ENCODE results near the gene TENM4. TPM values are rescaled to one million over a fixed set of nuclear protein-coding genes. Genes with fewer than 3 reads are reported as not detected.

TENM4 gene
- total RNA-seq, 2 experiments from 2014 or later, result not detected

DNA sequence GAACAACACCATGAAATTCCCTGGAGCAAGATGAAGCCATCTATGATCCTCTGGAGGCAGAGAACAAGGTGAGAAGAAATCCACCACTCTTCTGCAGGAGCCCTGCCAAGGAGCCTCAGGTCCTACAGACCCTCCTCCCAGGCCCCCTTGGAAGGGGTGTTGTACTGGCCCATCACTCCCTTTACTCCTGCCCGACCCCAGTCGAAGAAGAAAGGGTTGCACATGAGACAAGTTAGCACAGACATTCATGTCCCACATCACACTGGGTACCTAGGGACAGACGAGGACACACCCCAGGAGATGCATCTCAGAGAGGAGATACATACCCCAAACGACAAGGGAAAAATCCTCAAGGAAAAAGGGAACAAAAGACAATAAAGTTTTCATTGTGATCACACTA, 783.4 kb downstream of the TENM4 start:
- H3K4me3 ChIP-seq (ENCODE audit: low read depth, low read length, poor library complexity, severe bottlenecking), result no peak overlapping the region
- H3K4me2 ChIP-seq (ENCODE audit: low read length), result no peak overlapping the region
- no peaks in the 10 kb centered on the region for H3K36me3 ChIP-seq (ENCODE audit: insufficient read depth, low read length)
- TF ChIP-seq EZH2phosphoT487 (IDR thresholded peaks at IDR 0.05; ENCODE audit: borderline replicate concordance, low read depth, low read length) (no peak), CTCF (conservative IDR thresholded peaks at IDR 0.05; ENCODE audit: low read length) (no peak)
- H2AFZ ChIP-seq (ENCODE audit: low read length), result no peak overlapping the region
- DNase-seq (ENCODE audit: low spot score), result no peak
- intact Hi-C loops (cut with micrococcal nuclease; ENCODE audit: unreplicated experiment), result no loop called here
- POLR2A ChIA-PET, result no interaction called here
- CTCF ChIA-PET (ENCODE audit: unreplicated experiment), result interaction anchor here (0.6 kb wide), 1 partner anchor 405 kb away, joined by 3 read pairs; no protein-coding TSS in a partner anchor
- H3K4me1 ChIP-seq (ENCODE audit: insufficient read depth, low read length, poor library complexity, severe bottlenecking), result no peaks in the 10 kb centered on the region
- H4K20me1 ChIP-seq (ENCODE audit: insufficient read depth, low read length), result no peaks in the 10 kb centered on the region
- BruUV-seq (replicated peaks), result no TSS peak
- H3K79me2 ChIP-seq (ENCODE audit: insufficient read depth, low read depth, low read length), result no peaks in the 10 kb centered on the region
- H3K9me3 ChIP-seq (ENCODE audit: low read length), result no peaks in the 10 kb centered on the region
- no peaks in the 10 kb centered on the region for H3K9me2 ChIP-seq (ENCODE audit: insufficient read depth, low read length)
- no peak overlapping the region for H3K27ac ChIP-seq (ENCODE audit: low read depth, low read length, poor library complexity, severe bottlenecking)

- no peaks in the 10 kb centered on the region for H3K9me3 ChIP-seq (ENCODE audit: low read length)
- TF ChIP-seq EZH2phosphoT487 (IDR thresholded peaks at IDR 0.05; ENCODE audit: borderline replicate concordance, low read depth, low read length) (no peak), CTCF (conservative IDR thresholded peaks at IDR 0.05; ENCODE audit: low read length) (no peak)
- no peaks in the 10 kb centered on the region for H3K36me3 ChIP-seq (ENCODE audit: insufficient read depth, low read length)
- H3K79me2 ChIP-seq (ENCODE audit: insufficient read depth, low read depth, low read length), result no peaks in the 10 kb centered on the region
- no peak for DNase-seq (ENCODE audit: low spot score)
- H3K4me1 ChIP-seq (ENCODE audit: insufficient read depth, low read length, poor library complexity, severe bottlenecking), result no peaks in the 10 kb centered on the region
- H3K4me3 ChIP-seq (ENCODE audit: low read depth, low read length, poor library complexity, severe bottlenecking), result no peak overlapping the region
- BruUV-seq (replicated peaks), result no TSS peak
- ChIA-PET POLR2A (no interaction called here), CTCF (ENCODE audit: unreplicated experiment) (interaction anchor here (0.6 kb wide), 1 partner anchor 404 kb away, joined by 3 read pairs; no protein-coding TSS in a partner anchor)
- no peak overlapping the region for H3K4me2 ChIP-seq (ENCODE audit: low read length)
- H2AFZ ChIP-seq (ENCODE audit: low read length), result no peak overlapping the region
- intact Hi-C loops (cut with micrococcal nuclease; ENCODE audit: unreplicated experiment), result no loop called here
- H3K27ac ChIP-seq (ENCODE audit: low read depth, low read length, poor library complexity, severe bottlenecking), result no peak overlapping the region
- no peaks in the 10 kb centered on the region for H3K9me2 ChIP-seq (ENCODE audit: insufficient read depth, low read length)
- H4K20me1 ChIP-seq (ENCODE audit: insufficient read depth, low read length), result no peaks in the 10 kb centered on the region
Observed at GRCh38 chr11:78656984-78657383, 783.8 kb downstream of the TENM4 start.

DNA sequence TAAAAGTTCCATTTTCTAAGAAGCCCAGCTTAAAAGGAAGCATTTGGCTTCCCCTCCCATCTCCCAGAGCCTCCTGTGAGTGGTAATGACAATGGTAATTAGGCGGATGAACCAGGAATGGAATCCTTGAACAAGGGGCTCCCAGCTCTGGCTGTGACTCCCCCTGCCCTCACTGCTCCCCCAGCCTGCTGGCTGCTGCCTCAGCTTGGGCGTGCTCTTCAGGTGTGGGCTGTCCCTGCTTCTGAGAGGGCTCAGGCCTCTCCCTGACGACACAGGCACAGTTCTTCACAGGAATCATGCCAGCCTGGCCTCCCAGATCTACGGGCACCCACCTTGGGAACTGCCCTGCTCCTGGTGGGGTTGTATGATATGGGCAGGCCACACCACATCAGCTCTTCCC, 784.5 kb downstream of the TENM4 start:
- H3K4me2 ChIP-seq (ENCODE audit: low read length), result no peak overlapping the region
- H3K36me3 ChIP-seq (ENCODE audit: insufficient read depth, low read length), result no peaks in the 10 kb centered on the region
- H3K27ac ChIP-seq (ENCODE audit: low read depth, low read length, poor library complexity, severe bottlenecking), result no peak overlapping the region
- H3K4me3 ChIP-seq (ENCODE audit: low read depth, low read length, poor library complexity, severe bottlenecking), result no peak overlapping the region
- no peak for DNase-seq (ENCODE audit: low spot score)
- BruUV-seq (replicated peaks), result no TSS peak
- no peaks in the 10 kb centered on the region for H3K79me2 ChIP-seq (ENCODE audit: insufficient read depth, low read depth, low read length)
- H3K9me3 ChIP-seq (ENCODE audit: low read length), result no peaks in the 10 kb centered on the region
- H2AFZ ChIP-seq (ENCODE audit: low read length), result no peak overlapping the region
- intact Hi-C loops (cut with micrococcal nuclease; ENCODE audit: unreplicated experiment), result no loop called here
- no peaks in the 10 kb centered on the region for H4K20me1 ChIP-seq (ENCODE audit: insufficient read depth, low read length)
- TF ChIP-seq EZH2phosphoT487 (IDR thresholded peaks at IDR 0.05; ENCODE audit: borderline replicate concordance, low read depth, low read length) (no peak), CTCF (conservative IDR thresholded peaks at IDR 0.05; ENCODE audit: low read length) (no peak)
- H3K9me2 ChIP-seq (ENCODE audit: insufficient read depth, low read length), result no peaks in the 10 kb centered on the region
- no peaks in the 10 kb centered on the region for H3K4me1 ChIP-seq (ENCODE audit: insufficient read depth, low read length, poor library complexity, severe bottlenecking)
- POLR2A ChIA-PET, result no interaction called here
- CTCF ChIA-PET (ENCODE audit: unreplicated experiment), result interaction anchor here (0.6 kb wide), 1 partner anchor 419 kb away, joined by 4 read pairs; no protein-coding TSS in a partner anchor
